HG03175 (cell line): ENCODE measurements around the gene BNIP2.
"Not testable (repeated sequence)": the region's sequence is repeated elsewhere in the genome, so short reads cannot be mapped to it uniquely, and the experiment has no call there.

Experiments used
- ATAC-seq: cut with Tn5 transposase; IDR thresholded peaks from one replicate; pipeline ENCODE4 v1.9.1; 2021; ENCODE audit warnings: mild to moderate bottlenecking, moderate library complexity; ENCODE audit not compliant: unreplicated experiment

BNIP2 gene

DNA sequence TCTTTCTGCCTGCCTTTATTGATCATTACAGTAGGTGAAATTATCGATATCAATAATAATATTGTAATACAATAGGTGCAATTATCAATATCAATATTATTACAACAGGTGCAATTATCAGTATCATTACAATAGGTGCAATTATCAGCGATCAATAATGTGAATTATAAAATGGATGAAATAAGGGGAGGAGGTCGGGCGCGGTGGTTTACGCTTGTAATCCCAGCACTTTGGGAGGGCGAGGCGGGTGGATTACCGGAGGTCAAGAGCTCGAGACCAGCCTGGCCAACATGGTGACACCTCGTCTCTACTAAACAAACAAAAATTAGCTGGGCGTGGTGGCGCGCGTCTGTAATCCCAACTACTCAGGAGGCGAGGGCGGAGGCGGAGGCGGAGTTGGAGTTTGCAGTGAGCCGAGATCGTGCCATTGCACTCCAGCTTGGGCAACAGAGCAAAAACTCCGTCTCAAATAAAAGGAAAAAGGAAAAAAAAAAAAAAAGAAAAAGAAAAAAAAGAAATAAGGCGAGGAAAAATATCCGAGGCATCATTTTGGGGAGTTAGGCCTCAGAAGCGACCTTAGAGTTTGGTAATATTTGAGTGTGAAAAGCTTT lies 611 bp upstream of the BNIP2 start:
- no peak for ATAC-seq

DNA sequence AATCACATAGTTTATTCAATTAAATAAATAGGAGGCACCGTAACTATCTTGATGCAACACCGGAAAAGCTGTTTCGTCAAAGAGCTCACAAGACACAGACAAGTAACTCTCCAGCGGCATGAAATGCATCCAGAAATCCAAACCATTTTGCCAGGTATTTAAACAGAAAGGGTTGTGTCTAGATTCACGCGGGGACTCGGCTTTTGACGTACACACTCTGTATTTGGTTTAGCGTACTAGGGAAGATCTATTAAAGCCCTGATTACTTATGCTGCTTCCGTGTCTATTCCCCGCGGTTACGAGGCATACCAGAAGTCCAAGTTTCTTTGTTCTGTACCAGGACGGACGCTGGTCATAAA lies 718 bp downstream of the BNIP2 start:
- peak; percentile 1 for ATAC-seq

DNA sequence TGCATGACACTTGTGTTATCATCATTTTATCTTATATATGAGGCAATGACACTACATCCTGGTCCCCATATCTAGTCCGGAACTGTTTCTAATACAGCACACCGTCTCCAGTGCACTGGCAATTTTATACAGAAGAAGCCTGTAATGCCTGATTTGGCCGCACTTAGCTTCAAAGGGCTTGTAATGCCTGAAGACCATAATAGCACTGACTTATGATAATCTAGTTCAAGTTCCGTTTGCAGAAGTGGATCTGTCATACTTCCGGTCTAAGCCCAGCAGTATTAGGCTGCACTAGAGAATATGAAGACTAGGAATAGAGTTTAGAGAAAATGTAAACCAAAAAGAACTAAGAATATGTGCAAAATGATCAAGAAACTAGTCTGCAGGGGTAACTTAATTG lies 1.3 kb downstream of the BNIP2 start:
- peak; percentile 37 for ATAC-seq

DNA sequence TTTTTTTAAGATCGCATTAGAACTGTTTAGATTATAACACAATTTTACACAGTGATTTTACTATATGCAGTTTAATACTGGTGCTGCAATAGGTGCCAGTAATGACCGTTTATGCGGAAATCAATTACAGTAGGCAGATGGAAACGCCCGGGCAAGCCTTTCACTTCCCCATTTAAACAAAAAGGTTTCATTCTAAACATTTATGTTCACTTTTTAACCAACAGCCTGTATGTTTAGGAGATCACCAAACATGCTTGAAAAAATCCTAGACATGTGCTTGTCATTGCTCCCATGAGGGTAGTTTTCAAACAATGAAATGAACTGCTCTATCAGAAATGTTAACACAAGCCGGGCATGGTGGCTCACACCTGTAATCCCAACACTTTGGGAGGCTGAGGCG lies 2.7 kb downstream of the BNIP2 start:
- ATAC-seq = no peak

GRCh38 chr15:59685737-59686297 lies 3.3 kb downstream of the BNIP2 start:
- no peak for ATAC-seq

- ATAC-seq = no peak
Measured at GRCh38 chr15:59680870-59681269, 8.2 kb downstream of the BNIP2 start.

DNA sequence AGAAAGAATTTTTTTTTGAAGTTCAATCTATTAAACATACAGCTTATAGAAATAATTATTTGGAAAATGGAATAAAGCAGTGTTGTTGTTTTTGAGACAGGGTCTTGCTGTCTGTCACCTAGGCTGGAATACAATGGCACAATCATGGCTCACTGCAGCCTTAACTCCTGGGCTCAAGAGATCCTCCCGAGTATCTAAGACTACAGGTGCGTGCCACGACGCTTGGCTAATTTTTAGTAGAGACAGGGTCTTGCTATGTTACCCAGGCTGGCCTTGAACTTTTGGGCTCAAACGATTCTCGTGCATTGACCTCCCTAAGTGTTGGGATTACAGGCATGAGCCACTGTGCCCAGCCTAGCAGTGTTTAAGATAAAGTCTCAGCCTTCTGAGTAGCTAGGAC lies 8.8 kb downstream of the BNIP2 start:
- ATAC-seq = no peak

DNA sequence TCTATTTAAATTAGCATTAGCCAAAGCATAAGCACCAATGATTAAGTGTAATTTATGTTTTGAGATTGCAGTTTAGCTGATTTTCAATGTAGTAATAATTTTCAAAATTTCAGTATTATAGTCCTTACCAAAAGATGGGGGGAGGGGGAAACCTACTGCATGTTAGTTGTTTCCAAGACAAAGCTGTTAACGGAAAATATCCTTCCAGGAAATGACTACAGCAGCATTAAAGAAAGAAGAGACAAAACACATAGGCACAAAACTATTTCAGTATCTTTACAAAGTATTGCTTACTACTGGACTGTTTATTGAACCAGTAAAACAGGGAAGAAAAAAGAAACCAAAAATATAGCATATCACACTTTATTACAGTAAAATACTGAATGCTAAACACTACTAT lies 10.5 kb downstream of the BNIP2 start:
- no peak for ATAC-seq

GRCh38 chr15:59678172-59678571 lies 10.9 kb downstream of the BNIP2 start:
- no peak for ATAC-seq

DNA sequence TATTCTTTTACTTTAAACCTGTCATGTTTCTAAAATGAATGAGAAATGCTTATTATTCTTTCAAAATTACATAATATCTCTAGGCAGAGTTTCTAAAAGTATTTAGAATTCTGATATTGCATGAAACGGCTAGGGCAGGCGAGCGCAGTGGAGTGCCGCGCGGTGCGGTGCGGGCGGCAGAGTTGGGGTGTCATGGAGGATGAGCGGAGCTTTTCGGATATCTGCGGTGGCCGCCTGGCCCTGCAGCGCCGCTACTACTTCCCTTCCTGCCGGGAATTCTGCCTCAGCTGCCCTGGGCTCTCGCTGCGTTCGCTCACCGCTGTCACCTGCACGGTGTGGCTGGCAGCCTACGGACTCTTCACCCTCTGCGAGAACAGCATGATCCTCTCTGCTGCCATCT lies 12.6 kb downstream of the BNIP2 start:
- no peak for ATAC-seq

DNA sequence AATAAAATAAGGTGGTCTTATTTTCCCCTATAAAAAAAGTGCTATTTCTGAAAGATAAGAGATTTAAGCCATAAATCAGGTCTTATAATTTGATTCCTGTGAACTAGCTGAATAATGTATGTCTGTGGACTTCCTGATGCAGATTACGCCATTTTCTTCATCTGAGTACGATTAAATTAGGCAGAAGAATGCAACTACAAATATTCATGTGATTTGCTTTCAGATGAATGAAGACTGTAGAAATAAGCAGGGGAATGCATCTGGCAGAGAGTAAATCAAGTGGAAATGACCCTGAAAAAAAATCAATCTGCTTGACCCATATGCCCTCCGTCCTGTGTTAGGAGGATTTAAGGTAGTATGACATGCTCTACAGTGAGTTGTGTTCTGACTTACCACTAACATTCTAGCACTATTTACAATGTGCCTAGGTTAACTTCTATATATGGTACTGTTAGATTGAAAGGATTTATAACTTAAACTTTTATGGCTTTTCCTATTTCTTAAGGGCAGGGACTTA lies 14.7 kb downstream of the BNIP2 start:
- no peak for ATAC-seq

- ATAC-seq = no peak
Measured at GRCh38 chr15:59668556-59668955, 20.6 kb downstream of the BNIP2 start.

DNA sequence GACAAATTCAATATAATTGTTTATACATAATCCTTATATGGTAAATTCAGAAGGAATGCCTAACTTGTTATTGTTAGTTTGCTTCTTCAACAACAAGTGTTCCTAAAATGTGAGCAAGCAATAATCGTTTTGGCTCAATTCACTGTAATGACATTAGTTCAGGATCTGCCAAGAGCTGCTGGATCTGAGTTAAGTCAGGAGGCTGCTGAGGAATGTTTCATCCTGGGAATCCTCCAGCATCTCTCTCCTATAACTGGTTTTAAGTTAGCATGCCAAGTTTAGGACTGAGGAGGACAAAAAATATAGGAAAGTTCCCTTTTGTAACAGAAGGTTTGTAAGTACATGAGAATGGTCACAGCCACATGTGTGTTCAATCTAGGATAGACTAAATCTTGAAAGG lies 26.9 kb downstream of the BNIP2 start:
- no peak for ATAC-seq

DNA sequence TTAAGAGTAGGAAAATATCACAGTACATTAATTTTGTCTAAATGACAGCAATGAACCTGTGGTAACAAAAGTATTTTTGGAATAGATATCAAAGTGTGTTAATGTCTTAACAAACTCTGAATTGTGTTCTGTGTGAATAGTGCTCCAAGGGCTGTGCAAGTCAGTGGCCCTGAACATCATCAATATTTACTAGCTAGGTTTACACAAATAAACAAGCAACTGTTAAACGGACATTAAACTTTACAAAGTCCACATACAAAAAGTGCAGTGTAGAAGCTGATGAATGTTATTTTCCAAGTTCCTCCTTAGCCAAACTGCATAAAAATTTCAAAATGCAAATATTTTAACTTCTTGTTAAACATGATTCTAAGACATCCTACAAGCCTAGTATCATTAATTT lies 29.8 kb downstream of the BNIP2 start:
- ATAC-seq = no peak

DNA sequence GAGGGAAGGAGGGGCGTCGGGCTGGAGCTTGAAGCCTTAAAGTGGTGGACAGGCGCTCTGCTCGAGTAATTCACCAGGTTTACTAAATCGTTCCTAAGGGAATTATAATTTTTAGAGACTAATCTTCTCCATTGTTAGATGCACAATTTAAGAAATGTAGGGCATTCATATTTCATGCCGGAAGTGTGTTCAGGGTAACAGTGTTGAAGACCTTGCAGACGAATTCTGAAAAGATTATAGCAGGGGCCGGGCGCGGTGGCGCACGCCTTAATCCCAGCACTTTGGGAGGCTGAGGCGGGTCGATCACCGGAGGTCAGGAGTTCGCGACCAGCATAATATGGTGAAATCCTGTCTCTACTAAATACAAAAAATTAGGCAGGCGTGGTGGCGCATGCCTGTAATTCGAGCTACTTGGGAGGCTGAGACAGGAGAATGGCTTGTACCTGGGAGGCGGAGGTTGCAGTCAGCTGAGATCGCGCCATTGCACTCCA lies 31.4 kb downstream of the BNIP2 start:
- peak; percentile 18 for ATAC-seq

GRCh38 chr15:59656897-59657634 lies 32.1 kb downstream of the BNIP2 start, which contains the start of gene GTF2A2:
TSS of gene GTF2A2 (minus strand) at chr15:59657515. CDS start at chr15:59652277, 5,238 bp downstream.
- ATAC-seq = peak; percentile 99

DNA sequence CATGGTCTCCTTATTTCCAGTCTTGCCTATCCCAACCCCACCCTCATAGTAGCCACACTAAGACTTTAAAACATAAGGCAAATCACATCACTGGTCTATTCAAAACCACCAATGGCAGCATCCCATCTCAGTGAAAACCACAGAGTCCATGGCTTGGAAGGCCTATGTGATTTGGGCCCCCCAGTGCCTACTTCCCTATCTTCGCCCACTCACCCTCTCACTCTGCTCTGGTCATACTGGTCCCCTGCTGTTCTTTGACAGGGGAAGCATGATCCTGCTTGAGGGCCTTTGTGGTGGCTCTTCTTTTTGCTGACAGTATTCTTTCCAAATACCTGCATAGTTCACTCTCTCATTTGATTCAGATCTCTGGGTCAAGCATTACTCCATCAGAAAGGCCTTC lies 35.1 kb downstream of the BNIP2 start:
- ATAC-seq = no peak

GRCh38 chr15:59649603-59650002 lies 39.5 kb downstream of the BNIP2 start:
- no peak for ATAC-seq

GRCh38 chr15:59647085-59647484 lies 42.0 kb downstream of the BNIP2 start:
- no peak for ATAC-seq

DNA sequence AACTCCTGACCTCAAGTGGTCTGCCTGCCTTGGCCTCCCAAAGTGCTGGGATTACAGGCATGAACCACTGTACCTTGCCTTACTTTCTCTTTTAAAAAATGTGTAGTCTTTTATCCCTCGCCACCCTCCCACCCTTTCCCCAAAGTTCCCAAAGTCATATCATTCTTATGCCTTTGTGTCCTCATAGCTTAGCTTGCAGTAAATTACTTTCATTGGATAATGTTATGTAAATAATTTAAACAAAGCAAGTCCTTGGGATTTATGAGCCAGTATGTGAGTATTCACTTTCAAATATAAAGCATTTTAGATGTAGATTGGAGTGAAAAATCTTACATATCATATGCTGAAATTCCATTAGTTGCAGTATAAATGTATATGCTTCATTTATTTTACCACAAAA lies 42.8 kb downstream of the BNIP2 start:
- ATAC-seq = no peak

DNA sequence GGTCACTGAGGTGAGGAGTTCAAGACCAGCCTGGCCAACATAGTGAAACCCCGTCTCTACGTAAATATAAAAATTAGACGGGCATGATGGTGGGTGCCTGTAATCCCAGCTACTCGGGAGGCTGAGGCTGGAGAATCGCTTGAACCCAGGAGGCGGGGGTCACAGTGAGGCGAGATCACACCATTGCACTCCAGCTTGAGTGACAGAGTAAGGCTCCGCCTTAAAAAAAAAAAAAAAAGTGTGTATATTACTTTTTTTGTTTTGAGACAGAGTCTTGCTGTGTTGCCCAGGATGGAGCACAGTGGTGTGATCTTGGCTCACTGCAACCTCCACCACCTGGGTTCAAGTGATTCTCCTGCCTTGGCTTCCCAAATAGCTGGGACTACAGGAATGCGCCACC lies 43.3 kb downstream of the BNIP2 start:
- ATAC-seq = not testable (repeated sequence)

DNA sequence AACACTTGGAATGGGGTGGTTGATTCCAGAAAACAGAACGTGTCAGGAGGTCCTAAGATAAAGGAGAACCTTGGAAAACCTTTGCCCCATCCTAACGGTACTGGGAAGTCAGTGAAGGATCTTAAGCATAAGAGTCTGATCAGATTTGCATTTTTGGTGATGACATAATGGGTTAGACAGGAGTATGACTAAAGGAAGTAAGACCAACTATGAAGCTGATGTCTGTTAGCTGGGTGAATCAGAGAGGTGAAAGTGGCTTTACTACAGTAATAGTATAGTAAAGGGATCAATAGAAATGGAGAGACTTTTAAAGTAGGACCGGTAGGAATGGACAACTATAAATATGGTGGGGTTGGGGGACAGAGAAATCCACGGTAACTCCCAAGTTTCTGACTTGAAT lies 44.4 kb downstream of the BNIP2 start:
- no peak for ATAC-seq
